Retinal pigment epithelial cell (primary cell): ENCODE measurements around the gene MYO1C.

ENCODE experiments used
- DNase-seq: peaks from one replicate; pipeline ENCODE4 v3.0.0-alpha.2; 2010; ENCODE audit warnings: low read depth
- H3K4me3 ChIP-seq: 2 replicates; pipeline ENCODE4 v1.5.1; 2011; ENCODE audit warnings: mild to moderate bottlenecking, low read length, control low read depth, moderate library complexity
- CTCF ChIP-seq: conservative IDR thresholded peaks from 2 replicates; pipeline ENCODE4 v1.5.1; 2011; ENCODE audit warnings: low read depth, low read length, control low read depth, inconsistent platforms

MYO1C gene

GRCh38 chr17:1492249-1493206 lies at the start of gene MYO1C:
Gene MYO1C (minus strand): TSS chr17:1492686. CDS start chr17:1492487, 199 bp downstream.
- TF ChIP-seq CTCF, result no peak
- H3K4me3 ChIP-seq, result peak within 1 kb of the TSS; percentile 55
- no peak for DNase-seq

- DNase-seq, result no peak
Observed at GRCh38 chr17:1541367-1541904, 49.0 kb upstream of the MYO1C start.

GRCh38 chr17:1539811-1540210 lies 47.3 kb upstream of the MYO1C start:
- no peak for DNase-seq
- H3K4me3 ChIP-seq, result no peak overlapping the region

More at GRCh38 chr17:1541367-1541904, 49.0 kb upstream of the MYO1C start:
- no peak for TF ChIP-seq CTCF
- no peak overlapping the region for H3K4me3 ChIP-seq

GRCh38 chr17:1535737-1536136 lies 43.3 kb upstream of the MYO1C start:
- no peak for TF ChIP-seq CTCF
- no peak for DNase-seq
- no peak overlapping the region for H3K4me3 ChIP-seq

More at GRCh38 chr17:1539811-1540210, 47.3 kb upstream of the MYO1C start:
- TF ChIP-seq CTCF, result no peak

GRCh38 chr17:1533661-1534325 lies 41.3 kb upstream of the MYO1C start:
- DNase-seq, result no peak
- H3K4me3 ChIP-seq, result no peak overlapping the region
- TF ChIP-seq CTCF, result no peak

- no peak for DNase-seq
- peak; percentile 47 for TF ChIP-seq CTCF
- no peak overlapping the region for H3K4me3 ChIP-seq
Observed at GRCh38 chr17:1532836-1533602, 40.5 kb upstream of the MYO1C start.
